Measurements from ENCODE around the gene SDSL.

DNA sequence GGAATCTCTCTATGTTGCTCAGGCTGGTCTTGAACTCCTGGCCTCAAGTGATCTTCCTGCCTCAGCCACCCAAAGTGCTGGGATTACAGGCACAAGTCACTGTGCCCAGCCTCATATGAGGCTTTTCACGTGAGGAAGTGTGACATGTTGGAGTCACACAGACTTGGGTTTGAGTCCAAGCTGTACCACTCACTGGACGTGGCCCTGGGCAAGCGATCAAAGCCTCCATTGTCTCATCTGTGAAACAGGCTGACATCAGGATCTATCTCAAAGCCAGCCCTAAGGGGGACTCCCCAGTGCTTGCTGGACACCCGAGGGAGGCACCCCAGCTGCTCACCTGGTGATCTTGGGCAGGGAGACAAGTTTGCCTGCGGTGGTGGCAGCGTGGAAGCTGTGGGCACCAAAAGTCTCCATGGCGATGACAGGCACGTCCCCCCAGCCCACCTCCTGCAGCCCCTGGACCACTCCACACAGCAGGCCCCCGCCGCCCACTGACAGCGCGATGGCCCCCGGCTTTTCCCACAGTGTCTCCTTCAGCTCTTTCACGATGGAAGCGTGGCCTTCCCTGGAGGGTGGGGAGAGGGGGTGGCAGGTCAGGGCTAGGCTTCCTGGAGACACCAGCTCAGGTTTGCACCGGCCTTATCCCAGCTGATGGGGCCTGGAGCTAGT lies 25.2 kb upstream of the SDSL start:
- TF ChIP-seq CTCF (IDR thresholded peaks at IDR 0.05) (no peak), EP300 (IDR thresholded peaks at IDR 0.05) (no peak)
